ENCODE results near the gene DLX2.

DLX2 gene

DNA sequence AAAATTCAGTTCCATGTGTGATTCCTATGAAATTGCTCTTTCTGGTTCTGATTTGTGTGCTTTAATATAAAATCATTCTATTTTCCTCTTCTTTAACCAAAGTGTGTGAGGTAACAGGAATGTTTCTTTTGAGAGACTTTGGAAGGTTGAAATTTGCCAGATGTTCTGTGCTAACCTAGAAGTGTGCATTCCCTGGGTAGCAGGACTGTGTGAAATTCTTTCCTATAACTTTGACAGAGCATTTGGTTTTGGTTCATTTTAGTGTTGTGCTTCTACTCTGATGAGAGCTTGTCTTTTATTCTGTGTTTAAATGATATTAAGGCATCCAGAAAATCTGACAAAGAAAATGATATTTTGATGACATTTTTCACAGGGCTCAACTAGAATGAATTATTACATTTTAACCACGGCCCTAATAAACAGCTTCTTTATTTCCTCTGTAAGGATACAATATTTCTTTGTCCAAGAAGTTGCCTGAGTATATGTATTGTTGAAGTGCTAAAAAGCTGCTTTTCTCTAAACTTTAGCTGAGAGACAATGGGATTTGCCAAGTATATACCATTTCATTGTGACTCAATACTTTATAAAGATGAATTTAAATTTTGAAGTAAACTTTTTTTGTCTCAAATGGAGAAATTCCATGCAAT is 52.1 kb downstream of the DLX2 start:
- DNase-seq = no peak

DNA sequence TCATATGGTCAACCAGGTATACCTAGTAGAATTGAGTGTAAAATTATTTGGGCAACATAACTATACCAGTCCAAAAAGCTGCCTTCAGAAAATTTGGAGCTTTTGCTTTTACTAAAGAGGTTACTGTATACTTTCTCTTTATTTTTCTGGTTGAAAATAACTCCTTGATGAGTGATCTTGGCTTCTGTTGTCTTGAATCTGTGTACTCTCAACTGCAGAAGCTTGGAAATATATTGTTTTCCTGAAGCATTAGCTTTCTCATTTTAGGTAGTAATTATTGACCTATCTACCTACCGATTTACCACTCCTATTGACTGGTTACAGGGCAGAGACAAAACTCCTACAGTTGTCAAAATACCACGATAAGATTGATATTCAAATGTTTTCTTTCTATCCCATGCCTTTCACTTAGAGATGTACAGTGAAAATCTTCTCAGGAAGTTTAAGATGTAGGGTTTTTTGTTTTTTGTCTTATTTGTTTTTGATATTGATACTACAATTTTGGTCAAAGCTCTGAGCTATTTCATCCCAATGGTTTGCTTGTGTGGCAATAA is 53.1 kb downstream of the DLX2 start:
- DNase-seq = no peak

All from NCI-H1436 treated with DMSO at 0.1 percent for 48 hours (cell line).